Fibroblast of lung (primary cell): ENCODE data around the gene KCTD11. TPM values are rescaled to one million over a fixed set of nuclear protein-coding genes. Genes with fewer than 3 reads are reported as not detected.

Experiments used
- DNase-seq, 2 donors: peaks; one replicate each; pipeline versions ENCODE4 v3.0.0 to v3.0.0-alpha.2; 2010; ENCODE audit warnings: low read depth in 2 of 2
- H2AFZ ChIP-seq: 2 replicates; pipeline ENCODE4 v1.5.1; 2012; ENCODE audit warnings: low read length, control low read depth, inconsistent platforms
- H3K27ac ChIP-seq: 2 replicates; pipeline ENCODE4 v1.5.1; 2011; ENCODE audit warnings: low read length, control low read depth; ENCODE audit not compliant: insufficient read depth
- H3K27me3 ChIP-seq: 2 replicates; pipeline ENCODE4 v1.5.1; 2011; ENCODE audit warnings: mild to moderate bottlenecking, low read length; ENCODE audit not compliant: control insufficient read depth, insufficient read depth
- H3K36me3 ChIP-seq: 2 replicates; pipeline ENCODE4 v1.5.1; 2011; ENCODE audit warnings: low read length; ENCODE audit not compliant: control insufficient read depth, insufficient read depth
- H3K4me1 ChIP-seq: 2 replicates; pipeline ENCODE4 v1.5.1; 2011; ENCODE audit warnings: low read length; ENCODE audit not compliant: control insufficient read depth, insufficient read depth; ENCODE audit errors: extremely low read depth
- H3K4me2 ChIP-seq: 2 replicates; pipeline ENCODE4 v1.5.1; 2011; ENCODE audit warnings: low read length, control low read depth; ENCODE audit not compliant: insufficient read depth; ENCODE audit errors: extremely low read depth
- H3K4me3 ChIP-seq, 4 experiments: fragments of 200-600 bp in 1 of 4; sonication (generic) in 1 of 4; replicated peaks in 1 of 4; 2 replicates each; pipeline ENCODE4 v1.5.1; 2011 to 2016; ENCODE audit warnings: low read length in 4 of 4, low read depth in 3 of 4, mild to moderate bottlenecking in 3 of 4, control low read depth in 2 of 4, inconsistent platforms in 1 of 4, mixed read lengths in 1 of 4; ENCODE audit not compliant: insufficient read depth in 1 of 4; ENCODE audit errors: control extremely low read depth in 1 of 4
- H3K79me2 ChIP-seq: 2 replicates; pipeline ENCODE4 v1.5.1; 2012; ENCODE audit warnings: mild to moderate bottlenecking, low read length, inconsistent platforms; ENCODE audit not compliant: control insufficient read depth, insufficient read depth
- H3K9ac ChIP-seq: 2 replicates; pipeline ENCODE4 v1.5.1; 2011; ENCODE audit warnings: mild to moderate bottlenecking, low read length, control low read depth; ENCODE audit not compliant: insufficient read depth
- H3K9me3 ChIP-seq: 2 replicates; pipeline ENCODE4 v1.5.1; 2012; ENCODE audit warnings: low read depth, low read length; ENCODE audit not compliant: control insufficient read depth, insufficient read depth
- H4K20me1 ChIP-seq: 2 replicates; pipeline ENCODE4 v1.5.1; 2011; ENCODE audit warnings: low read length; ENCODE audit not compliant: control insufficient read depth, insufficient read depth; ENCODE audit errors: extremely low read depth
- EZH2 ChIP-seq: IDR thresholded peaks from 2 replicates; pipeline ENCODE4 v1.5.1; 2012; ENCODE audit warnings: low read length, control low read depth, mild to moderate bottlenecking; ENCODE audit errors: missing control alignments
- polyA plus RNA-seq, 2 donors: library from polyadenylated mRNA; depleted of rRNA in 1 of 2; stranded (reverse) in 1 of 2; unstranded in 1 of 2; fragments of >200 nt; gene quantifications; 2 replicates each; pipeline ENCODE4 v1.2.1, GENCODE V29; 2011 to 2012; ENCODE audit warnings: missing spikeins in 1 of 2
- total RNA-seq: library from RNA; depleted of rRNA; stranded (reverse); fragments of >200 nt; gene quantifications from 2 replicates; pipeline ENCODE4 v1.2.1, GENCODE V29; 2014
- TF ChIP-seq, protein P1 (sequence below), 2 donors: IDR thresholded peaks in 1 of 2; conservative IDR thresholded peaks in 1 of 2; 1 replicate in 1 of 2; 2 replicates in 1 of 2; pipeline ENCODE4 v1.5.1; 2011 to 2012; ENCODE audit warnings: low read length in 2 of 2, control low read depth in 1 of 2, inconsistent platforms in 1 of 2, low read depth in 1 of 2, mild to moderate bottlenecking in 1 of 2

Gene KCTD11
- total and polyA plus RNA-seq, 2 donors (not counting 1 experiment from before 2014, with no cell fraction given), result 8.8 to 11.9 TPM

DNA sequence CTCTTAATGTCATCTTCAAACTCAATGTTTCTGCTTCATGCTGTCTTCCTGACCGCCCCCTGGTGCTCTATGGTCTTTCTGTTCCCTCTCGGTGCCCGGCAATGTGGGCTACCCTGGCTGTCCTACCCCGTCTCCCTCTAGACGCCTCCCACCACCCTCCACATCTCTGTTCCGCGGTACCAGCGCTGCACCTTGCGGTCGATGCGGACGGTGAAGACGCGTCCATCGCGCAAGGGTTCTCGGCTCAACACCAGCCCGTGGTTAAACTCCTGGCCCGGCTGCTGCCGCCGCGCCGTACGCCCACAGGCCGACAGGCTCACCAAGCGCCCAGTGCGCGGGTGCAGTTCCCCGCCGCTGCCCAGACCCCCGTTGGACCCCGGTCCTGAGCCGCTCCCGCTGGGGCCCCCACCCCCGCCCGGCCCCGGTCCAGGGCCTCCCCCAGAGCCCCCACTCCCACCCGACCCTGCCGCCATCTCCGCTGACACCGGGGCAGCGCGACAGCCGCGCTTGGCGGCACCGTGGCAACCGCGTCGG, 23.1 kb upstream of the KCTD11 start, which contains the start of gene NEURL4:
Gene NEURL4 (minus strand): TSS at position 496 of the 534 bp plus-strand sequence. CDS start 23 bp downstream, at position 473.
- peak in 1 of 2 donors; percentile 16 for DNase-seq
- Histone ChIP-seq H2AFZ (peak within 1 kb of the TSS; percentile 97), H3K4me3 (peak within 1 kb of the TSS; percentile 54 to 93 (median 83)), H3K9me3 (no peaks in the 10 kb centered on the region), H3K27me3 (peaks cover 7% of the 10 kb centered on the region), H3K4me2 (peak within 1 kb of the TSS; percentile 97), H4K20me1 (no peaks in the 10 kb centered on the region), H3K27ac (peak within 1 kb of the TSS; percentile 72), H3K4me1 (no peaks in the 10 kb centered on the region), H3K9ac (peak within 1 kb of the TSS; percentile 70), H3K79me2 (peaks cover 6% of the 10 kb centered on the region), H3K36me3 (peaks cover 6% of the 10 kb centered on the region)
- TF ChIP-seq, protein P1, sequence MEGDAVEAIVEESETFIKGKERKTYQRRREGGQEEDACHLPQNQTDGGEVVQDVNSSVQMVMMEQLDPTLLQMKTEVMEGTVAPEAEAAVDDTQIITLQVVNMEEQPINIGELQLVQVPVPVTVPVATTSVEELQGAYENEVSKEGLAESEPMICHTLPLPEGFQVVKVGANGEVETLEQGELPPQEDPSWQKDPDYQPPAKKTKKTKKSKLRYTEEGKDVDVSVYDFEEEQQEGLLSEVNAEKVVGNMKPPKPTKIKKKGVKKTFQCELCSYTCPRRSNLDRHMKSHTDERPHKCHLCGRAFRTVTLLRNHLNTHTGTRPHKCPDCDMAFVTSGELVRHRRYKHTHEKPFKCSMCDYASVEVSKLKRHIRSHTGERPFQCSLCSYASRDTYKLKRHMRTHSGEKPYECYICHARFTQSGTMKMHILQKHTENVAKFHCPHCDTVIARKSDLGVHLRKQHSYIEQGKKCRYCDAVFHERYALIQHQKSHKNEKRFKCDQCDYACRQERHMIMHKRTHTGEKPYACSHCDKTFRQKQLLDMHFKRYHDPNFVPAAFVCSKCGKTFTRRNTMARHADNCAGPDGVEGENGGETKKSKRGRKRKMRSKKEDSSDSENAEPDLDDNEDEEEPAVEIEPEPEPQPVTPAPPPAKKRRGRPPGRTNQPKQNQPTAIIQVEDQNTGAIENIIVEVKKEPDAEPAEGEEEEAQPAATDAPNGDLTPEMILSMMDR (conservative IDR thresholded peaks at IDR 0.05 in 1 of 2, IDR thresholded peaks at IDR 0.05 in 1 of 2; ENCODE audit: low read depth in 1 of 2, low read length in 2 of 2), result peak in 1 of 2 donors; percentile 12
- TF ChIP-seq EZH2, result no peak

DNA sequence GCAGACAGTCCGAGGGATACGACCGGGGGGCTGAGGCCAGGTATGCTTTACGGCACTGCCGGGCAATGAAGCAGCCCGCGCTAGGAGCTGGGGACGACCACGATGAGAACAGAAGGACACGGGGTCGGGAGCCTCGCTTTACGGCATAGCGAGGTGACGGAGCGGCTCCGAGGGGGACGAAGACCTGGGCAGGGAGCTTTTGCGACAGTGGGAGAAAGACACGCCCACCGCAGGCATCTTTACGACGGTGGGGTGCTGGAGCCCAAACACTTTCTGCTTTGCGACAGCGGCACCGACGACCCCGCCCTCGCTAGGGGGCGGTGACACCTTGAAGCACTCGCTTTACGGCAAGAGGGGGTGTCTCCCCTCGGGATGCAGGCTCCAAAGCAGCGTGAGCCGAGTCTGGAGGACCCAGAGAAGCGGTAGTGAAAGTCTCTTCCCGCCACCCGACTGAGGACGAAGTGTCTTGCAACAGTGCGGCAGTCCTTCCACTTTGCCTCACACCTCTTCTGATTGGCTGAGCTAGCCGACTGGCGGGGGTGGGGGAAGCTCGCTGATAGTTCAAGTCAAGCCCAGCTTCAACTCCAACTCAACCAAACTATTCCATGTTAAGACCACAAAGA, 22.5 kb upstream of the KCTD11 start:
- Histone ChIP-seq H3K4me2 (peak overlapping the region; percentile 80), H3K4me3 (peak overlapping the region; percentile 54 to 93 (median 83)), H3K27me3 (peaks cover 7% of the 10 kb centered on the region), H3K4me1 (no peaks in the 10 kb centered on the region), H3K79me2 (peaks cover 6% of the 10 kb centered on the region), H3K36me3 (peaks cover 4% of the 10 kb centered on the region), H3K9ac (peak overlapping the region; percentile 70), H3K27ac (peak overlapping the region; percentile 72), H3K9me3 (no peaks in the 10 kb centered on the region), H4K20me1 (no peaks in the 10 kb centered on the region), H2AFZ (peak overlapping the region; percentile 97)
- DNase-seq, result peak; percentile 99 to 100
- TF ChIP-seq, protein P1 (conservative IDR thresholded peaks at IDR 0.05 in 1 of 2, IDR thresholded peaks at IDR 0.05 in 1 of 2; ENCODE audit: low read depth in 1 of 2, low read length in 2 of 2), result no peak
- no peak for TF ChIP-seq EZH2

DNA sequence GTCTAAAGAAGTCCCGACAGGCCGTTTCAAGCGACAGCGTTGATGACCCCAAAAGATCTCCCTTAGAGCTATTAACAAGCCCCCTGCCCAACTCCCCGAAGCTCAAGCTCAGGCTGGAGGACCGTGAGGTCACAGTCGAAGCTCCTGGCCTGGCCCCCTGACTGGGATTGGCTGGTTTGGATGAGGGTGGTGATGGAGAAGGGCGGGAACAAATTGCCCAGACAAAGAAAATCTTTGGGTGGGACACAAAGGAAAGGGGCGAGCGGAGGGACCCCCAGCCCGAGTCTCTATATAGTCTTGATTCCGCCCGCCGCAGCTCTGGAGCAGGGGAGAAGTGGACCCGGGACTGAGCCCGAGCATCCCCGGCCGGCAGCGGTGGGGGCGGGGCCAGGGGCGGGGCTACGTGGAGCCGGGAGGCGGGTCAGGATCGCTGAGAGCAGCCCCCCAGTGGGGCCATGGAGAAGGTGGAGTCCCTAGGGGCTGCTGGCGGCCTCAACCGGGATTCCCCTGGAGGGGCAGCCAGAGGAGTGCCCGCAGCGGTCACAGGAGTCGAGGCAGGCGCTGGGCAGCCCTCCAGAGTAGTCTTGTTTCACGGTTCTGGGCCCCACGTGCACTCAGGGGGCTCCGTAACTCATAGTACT, 21.8 kb upstream of the KCTD11 start:
- Histone ChIP-seq H3K9ac (peak overlapping the region; percentile 70), H3K9me3 (no peaks in the 10 kb centered on the region), H3K27ac (peak overlapping the region; percentile 72), H4K20me1 (no peaks in the 10 kb centered on the region), H3K36me3 (peaks cover 3% of the 10 kb centered on the region), H3K4me2 (peak overlapping the region; percentile 80), H3K79me2 (peaks cover 6% of the 10 kb centered on the region), H3K27me3 (peaks cover 7% of the 10 kb centered on the region), H3K4me3 (peak overlapping the region; percentile 54 to 93 (median 83)), H3K4me1 (no peaks in the 10 kb centered on the region), H2AFZ (peak overlapping the region; percentile 97)
- no peak for TF ChIP-seq EZH2
- TF ChIP-seq, protein P1 (conservative IDR thresholded peaks at IDR 0.05 in 1 of 2, IDR thresholded peaks at IDR 0.05 in 1 of 2; ENCODE audit: low read depth in 1 of 2, low read length in 2 of 2), result no peak
- DNase-seq, result peak; percentile 72 to 77
